ENCODE data around the gene PLEKHM3. TPM values are rescaled to one million over a fixed set of nuclear protein-coding genes. Genes with fewer than 3 reads are reported as not detected.

PLEKHM3 gene
- total RNA-seq, 1 experiment from 2014 or later: 9.3 TPM

DNA sequence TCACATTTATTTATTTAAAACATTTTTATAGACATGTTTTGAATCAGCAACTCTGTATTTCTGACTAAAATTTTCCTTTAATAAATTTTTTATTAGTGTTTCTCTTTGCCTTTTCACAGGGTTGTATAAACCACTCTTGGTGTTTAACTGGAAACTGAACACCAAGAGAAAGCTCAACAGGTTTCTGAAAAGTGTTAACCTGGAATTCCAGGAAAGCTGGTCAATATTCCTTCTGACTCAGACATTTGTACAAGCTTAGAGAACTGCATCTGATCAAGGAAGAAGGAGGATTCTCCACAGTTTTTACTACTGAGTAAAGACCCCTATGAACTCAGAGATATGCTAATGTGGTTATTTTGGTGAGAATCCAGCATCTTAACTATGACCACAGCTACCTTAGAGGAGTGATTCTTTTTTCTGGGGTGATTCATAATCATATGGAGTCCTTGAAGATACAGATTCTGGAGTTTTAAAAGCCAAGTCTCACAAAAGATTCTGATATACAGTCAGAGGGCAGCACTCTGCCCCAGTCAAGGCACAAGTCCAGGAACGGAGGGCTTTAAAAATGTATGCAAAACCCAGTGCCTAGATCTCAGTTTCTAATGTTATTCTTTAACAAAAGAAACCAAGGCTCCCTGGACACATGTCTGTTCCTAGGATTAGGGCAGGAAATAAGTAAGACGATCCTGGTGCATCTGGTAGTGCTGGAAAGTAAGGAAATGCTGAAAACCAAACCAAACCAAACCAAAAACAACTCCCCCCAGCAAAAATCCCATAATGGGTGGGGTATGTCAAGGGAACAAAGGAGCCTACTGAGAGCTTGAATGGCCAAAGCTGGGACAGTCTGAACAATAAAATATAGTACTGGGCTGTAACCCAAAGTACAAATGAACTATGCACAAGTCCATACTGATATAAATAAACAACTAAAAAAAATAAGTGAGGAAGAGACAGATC is 170.6 kb downstream of the PLEKHM3 start:
- DNase-seq: no peak
- Mint-ChIP-seq H3K9me3 (ENCODE audit: unreplicated experiment) (no peaks in the 10 kb centered on the region), H3K27ac (ENCODE audit: unreplicated experiment) (no peak overlapping the region), H3K27me3 (ENCODE audit: insufficient read depth, unreplicated experiment) (no peaks in the 10 kb centered on the region), H3K4me3 (ENCODE audit: unreplicated experiment) (no peak overlapping the region), H3K36me3 (ENCODE audit: insufficient read depth, unreplicated experiment) (no peaks in the 10 kb centered on the region), H3K4me1 (ENCODE audit: low read depth, unreplicated experiment) (peaks cover 10% of the 10 kb centered on the region)
- POLR2A ChIA-PET: no interaction called here
- Histone ChIP-seq H3K4me3 (ENCODE audit: low read depth, low read length) (no peak overlapping the region), H3K4me1 (peaks cover under 1% of the 10 kb centered on the region; the same call in 1 of the 2 replicates), H3K27me3 (replicated peaks; ENCODE audit: control insufficient read depth, insufficient read depth, low read length) (no peaks in the 10 kb centered on the region), H3K9me3 (no peaks in the 10 kb centered on the region), H3K36me3 (ENCODE audit: control insufficient read depth, insufficient read depth, low read length) (no peaks in the 10 kb centered on the region)
- TF ChIP-seq, protein P1, sequence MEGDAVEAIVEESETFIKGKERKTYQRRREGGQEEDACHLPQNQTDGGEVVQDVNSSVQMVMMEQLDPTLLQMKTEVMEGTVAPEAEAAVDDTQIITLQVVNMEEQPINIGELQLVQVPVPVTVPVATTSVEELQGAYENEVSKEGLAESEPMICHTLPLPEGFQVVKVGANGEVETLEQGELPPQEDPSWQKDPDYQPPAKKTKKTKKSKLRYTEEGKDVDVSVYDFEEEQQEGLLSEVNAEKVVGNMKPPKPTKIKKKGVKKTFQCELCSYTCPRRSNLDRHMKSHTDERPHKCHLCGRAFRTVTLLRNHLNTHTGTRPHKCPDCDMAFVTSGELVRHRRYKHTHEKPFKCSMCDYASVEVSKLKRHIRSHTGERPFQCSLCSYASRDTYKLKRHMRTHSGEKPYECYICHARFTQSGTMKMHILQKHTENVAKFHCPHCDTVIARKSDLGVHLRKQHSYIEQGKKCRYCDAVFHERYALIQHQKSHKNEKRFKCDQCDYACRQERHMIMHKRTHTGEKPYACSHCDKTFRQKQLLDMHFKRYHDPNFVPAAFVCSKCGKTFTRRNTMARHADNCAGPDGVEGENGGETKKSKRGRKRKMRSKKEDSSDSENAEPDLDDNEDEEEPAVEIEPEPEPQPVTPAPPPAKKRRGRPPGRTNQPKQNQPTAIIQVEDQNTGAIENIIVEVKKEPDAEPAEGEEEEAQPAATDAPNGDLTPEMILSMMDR (IDR thresholded peaks at IDR 0.05; ENCODE audit: insufficient read depth in 1 of 2, low read depth in 1 of 2, low read length in 1 of 2, severe bottlenecking in 1 of 2, unreplicated experiment in 1 of 2): no peak
- intact Hi-C loops (cut with micrococcal nuclease; ENCODE audit: unreplicated experiment): no loop called here
- no TSS peak for BruUV-seq (replicated peaks)
- CTCF ChIA-PET: no interaction called here

DNA sequence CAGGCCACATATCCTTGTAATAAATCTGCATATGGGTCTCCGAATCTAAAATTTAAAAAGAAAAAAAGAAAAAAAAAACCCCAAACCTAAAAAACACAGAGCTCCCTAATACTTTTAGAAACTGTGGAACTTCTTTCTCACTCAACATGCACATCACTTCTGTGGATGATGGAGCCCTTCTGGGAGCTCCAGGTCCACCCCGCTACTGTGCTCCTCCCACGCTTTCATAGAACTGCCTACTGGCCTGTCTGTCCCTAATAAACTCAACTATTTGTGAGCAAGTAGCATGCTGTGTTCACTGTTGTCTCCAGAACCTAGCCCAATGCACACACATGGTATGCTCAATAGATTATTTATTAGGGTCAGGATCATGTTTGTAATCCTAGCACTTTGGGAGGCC is 172.5 kb downstream of the PLEKHM3 start:
- Mint-ChIP-seq H3K4me1 (ENCODE audit: low read depth, unreplicated experiment) (peaks cover 25% of the 10 kb centered on the region), H3K9me3 (ENCODE audit: unreplicated experiment) (no peaks in the 10 kb centered on the region), H3K4me3 (ENCODE audit: unreplicated experiment) (no peak overlapping the region), H3K36me3 (ENCODE audit: insufficient read depth, unreplicated experiment) (no peaks in the 10 kb centered on the region), H3K27me3 (ENCODE audit: insufficient read depth, unreplicated experiment) (no peaks in the 10 kb centered on the region), H3K27ac (ENCODE audit: unreplicated experiment) (no peak overlapping the region)
- intact Hi-C loops (cut with micrococcal nuclease; ENCODE audit: unreplicated experiment): no loop called here
- no TSS peak for BruUV-seq (replicated peaks)
- no peak for DNase-seq
- TF ChIP-seq, protein P1 (IDR thresholded peaks at IDR 0.05; ENCODE audit: insufficient read depth in 1 of 2, low read depth in 1 of 2, low read length in 1 of 2, severe bottlenecking in 1 of 2, unreplicated experiment in 1 of 2): no peak
- Histone ChIP-seq H3K4me3 (ENCODE audit: low read depth, low read length) (no peak overlapping the region), H3K9me3 (no peaks in the 10 kb centered on the region), H3K4me1 (peaks cover 18% of the 10 kb centered on the region), H3K36me3 (ENCODE audit: control insufficient read depth, insufficient read depth, low read length) (no peaks in the 10 kb centered on the region; the same call in 1 of the 2 replicates), H3K27me3 (replicated peaks; ENCODE audit: control insufficient read depth, insufficient read depth, low read length) (no peaks in the 10 kb centered on the region)
- ChIA-PET CTCF (no interaction called here), POLR2A (no interaction called here)

DNA sequence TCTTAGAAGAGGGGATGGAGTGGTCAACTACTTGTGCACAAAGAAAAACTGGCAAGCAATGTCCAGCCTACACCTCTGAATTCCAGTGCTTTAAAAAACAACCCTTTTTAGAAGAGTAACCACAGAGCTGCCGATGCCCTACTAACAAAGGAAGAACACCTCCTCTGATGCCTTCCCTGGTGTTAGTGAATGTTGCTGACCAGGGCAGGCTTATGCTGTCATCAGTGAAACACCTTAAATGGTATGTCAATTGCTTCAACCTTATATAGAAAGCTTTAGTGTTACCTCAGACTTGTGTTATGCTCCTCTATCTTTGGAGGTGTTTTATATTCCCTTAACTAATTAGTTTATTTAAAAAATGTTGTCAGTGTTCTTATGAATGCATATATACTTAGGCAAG is 175.9 kb downstream of the PLEKHM3 start:
- DNase-seq: no peak
- TF ChIP-seq, protein P1 (IDR thresholded peaks at IDR 0.05; ENCODE audit: insufficient read depth in 1 of 2, low read depth in 1 of 2, low read length in 1 of 2, severe bottlenecking in 1 of 2, unreplicated experiment in 1 of 2): no peak
- intact Hi-C loops (cut with micrococcal nuclease; ENCODE audit: unreplicated experiment): loop anchor here (2.0 to 5.0 kb wide), 3 partner anchors 103 to 183 kb away; no protein-coding TSS in a partner anchor
- H3K9me3 ChIP-seq: no peaks in the 10 kb centered on the region
- Mint-ChIP-seq H3K4me1 (ENCODE audit: low read depth, unreplicated experiment) (peaks cover 42% of the 10 kb centered on the region), H3K27me3 (ENCODE audit: insufficient read depth, unreplicated experiment) (no peaks in the 10 kb centered on the region), H3K36me3 (ENCODE audit: insufficient read depth, unreplicated experiment) (no peaks in the 10 kb centered on the region), H3K27ac (ENCODE audit: unreplicated experiment) (no peak overlapping the region), H3K4me3 (ENCODE audit: unreplicated experiment) (no peak overlapping the region), H3K9me3 (ENCODE audit: unreplicated experiment) (no peaks in the 10 kb centered on the region)
- no TSS peak for BruUV-seq (replicated peaks)
- no peaks in the 10 kb centered on the region; the same call in 1 of the 2 replicates for H3K36me3 ChIP-seq (ENCODE audit: control insufficient read depth, insufficient read depth, low read length)
- H3K27me3 ChIP-seq (replicated peaks; ENCODE audit: control insufficient read depth, insufficient read depth, low read length): no peaks in the 10 kb centered on the region
- peaks cover 52% of the 10 kb centered on the region for H3K4me1 ChIP-seq
- ChIA-PET POLR2A (no interaction called here), CTCF (no interaction called here)
- no peak overlapping the region for H3K4me3 ChIP-seq (ENCODE audit: low read depth, low read length)
